ENCODE data around the gene RICTOR.

Gene RICTOR

DNA sequence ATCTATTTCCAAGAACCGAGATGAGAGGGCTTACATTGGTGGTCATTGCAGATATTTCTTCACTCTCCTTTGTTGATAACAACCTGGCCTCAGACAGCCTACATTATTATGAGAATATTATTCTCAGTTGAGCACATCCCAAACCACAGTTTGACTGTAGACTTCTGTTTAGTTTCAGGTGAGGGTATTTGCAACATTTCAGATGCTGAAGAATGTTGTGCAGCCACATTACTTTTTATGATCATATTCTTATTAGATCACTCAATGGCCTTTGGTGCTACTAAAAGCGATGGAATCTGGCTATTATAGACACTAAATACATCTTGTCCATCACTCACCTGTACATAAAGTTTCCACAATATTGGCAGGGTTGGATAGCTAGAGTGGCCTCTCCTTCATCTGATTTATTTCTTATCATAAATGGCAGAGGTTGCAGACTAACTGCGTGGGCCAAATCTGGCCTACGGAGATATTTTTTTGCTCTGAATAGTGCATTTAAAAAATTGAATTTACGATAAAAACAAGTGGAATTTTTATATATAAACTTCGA, 26.2 kb upstream of the RICTOR start:
- DNase-seq (ENCODE audit: low read depth in 3 of 3), result no peak

DNA sequence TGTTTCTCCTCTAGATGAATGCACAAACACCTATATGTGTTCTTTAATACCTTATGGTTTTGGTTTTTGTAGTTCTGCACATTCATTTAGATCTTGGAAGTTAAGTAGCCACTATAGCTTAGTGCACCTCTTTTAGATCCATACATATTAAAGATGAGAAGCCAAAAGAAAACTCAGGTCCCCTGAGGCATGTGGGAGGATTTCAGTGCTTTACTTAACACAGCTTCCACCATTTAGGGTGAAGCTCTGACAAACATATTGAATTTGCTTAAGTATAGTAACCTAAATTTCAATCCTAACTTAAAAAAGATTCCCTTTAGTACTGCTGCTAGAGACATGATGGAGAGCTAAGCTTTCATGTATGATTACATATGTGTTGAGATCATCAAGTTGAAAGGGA, 25.6 kb upstream of the RICTOR start:
- no peak for DNase-seq (ENCODE audit: low read depth in 3 of 3)

DNA sequence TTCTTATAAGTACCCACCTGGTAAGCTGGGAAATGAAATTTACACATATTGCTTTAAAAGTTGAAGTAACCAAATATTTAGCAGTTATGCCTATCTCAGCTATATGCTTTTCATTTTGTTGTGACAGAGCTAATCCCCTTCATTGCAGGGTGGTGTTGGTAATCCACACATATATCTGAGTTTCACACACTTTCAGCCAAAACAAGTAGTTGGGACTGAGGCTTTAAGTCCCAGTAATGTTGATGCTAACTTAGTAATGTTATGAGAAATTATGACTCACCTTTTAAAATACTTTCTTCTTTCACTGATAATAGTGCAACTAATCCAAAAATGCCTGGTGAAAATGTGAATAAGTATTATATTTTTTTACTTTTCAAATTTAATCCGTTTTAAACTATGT, 19.2 kb upstream of the RICTOR start:
- DNase-seq (ENCODE audit: low read depth in 3 of 3), result no peak

- DNase-seq (ENCODE audit: low read depth in 3 of 3), result no peak
Observed at GRCh38 chr5:39092581-39093351, 18.6 kb upstream of the RICTOR start.

GRCh38 chr5:39091940-39092580, 17.9 kb upstream of the RICTOR start:
- DNase-seq (ENCODE audit: low read depth in 3 of 3), result no peak

DNA sequence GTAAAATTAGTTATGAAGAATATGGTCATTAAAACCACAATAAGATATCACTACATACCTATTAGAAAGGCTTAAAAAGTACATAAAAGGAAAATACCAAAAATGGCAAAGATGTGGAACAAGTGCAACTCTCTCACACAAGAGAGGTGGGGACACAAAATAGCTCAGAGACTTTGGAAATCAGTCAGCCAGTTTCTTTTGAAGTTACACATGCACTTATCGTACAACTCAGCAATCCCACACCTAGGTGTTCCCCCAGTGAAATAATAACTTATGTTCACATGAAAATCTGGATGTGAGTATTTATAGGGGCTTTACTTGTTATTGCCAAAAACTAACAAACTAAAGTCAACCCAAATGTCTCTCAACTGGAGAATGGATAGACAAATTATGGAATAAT, 9.8 kb upstream of the RICTOR start:
- DNase-seq (ENCODE audit: low read depth in 3 of 3), result no peak

DNA sequence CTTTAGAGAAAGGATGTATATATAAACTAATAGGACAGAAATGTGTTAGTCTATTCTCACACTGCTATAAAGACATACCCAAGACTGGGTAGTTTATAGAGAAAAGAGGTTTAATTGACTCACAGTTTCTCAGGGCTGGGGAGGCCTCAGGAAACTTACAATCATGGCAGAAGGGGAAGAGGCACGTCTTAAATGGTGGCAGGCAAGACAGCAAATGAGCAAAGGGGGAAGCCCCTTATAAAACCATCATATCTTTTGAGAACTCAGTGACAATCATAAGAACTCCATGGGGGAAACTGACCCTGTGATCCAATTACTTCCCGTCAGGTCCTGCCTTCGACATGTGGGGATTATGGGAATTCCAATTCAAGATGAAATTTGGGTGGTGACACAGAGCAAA, 8.8 kb upstream of the RICTOR start:
- no peak for DNase-seq (ENCODE audit: low read depth in 3 of 3)

DNA sequence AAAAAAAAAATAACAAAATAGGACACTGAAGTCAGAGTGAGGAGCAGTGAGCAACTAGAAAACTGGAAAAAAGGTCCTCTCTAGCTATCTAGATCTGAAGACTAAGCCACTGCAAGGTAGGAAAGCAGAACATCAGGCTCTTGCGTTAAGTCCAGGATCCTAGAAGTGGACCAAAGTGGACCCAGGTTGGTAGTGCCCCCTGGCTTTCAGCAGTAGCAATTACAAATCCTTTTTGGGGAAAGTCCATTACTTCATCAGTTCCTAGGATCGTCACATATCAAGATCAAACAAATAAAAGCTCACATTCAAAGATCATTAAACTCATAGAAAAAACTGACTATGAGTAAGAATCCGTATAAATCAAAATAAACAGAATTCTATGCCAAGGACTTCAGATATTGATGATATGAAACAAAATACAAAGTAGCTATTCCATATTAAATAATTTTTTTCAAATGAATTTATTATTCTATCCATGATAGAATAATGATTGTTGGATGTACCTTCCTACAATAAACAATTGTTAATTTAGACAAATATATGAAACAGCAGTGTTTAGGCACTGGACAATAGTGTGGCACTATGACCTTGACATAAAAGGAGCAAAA, 6.5 kb upstream of the RICTOR start:
- DNase-seq (ENCODE audit: low read depth in 3 of 3), result no peak

DNA sequence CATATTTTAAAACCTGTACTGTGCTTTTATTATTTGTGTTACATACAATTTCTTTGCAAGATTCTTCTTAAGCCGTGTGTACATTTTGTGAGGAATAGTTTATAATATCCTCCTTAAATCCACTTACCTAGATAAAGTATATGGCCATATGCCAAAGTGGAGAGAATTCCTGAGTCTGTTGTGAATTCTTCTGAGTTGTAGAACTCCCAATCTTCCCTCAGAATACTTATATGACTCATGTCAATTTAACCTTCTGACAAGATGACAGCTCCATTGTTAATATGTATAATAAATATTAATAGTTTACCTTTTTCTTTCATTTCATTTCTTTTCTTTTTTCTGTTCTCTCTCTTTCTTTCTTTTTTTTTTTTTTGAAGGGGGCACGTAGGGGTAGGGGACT, 6.0 kb upstream of the RICTOR start:
- no peak for DNase-seq (ENCODE audit: low read depth in 3 of 3)

DNA sequence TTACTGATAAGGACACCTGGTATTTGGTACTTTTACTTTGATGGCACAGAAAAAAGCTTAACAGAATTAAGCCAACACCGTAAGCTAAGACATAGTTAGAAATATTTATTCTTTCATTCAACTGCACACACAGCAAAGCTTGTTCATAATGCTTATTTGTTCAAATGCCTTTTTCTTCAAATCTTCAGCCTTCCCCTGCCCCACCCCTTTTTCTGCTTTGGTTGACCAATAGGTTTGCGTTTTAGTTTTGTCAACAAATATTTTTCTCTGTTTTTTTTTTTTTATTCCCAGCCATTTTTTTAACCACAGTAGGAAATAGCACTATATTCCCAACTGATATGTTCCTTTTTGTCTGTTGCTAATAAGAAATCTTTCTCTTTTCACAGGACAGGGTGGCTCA, 4.9 kb upstream of the RICTOR start:
- no peak for DNase-seq (ENCODE audit: low read depth in 3 of 3)

DNA sequence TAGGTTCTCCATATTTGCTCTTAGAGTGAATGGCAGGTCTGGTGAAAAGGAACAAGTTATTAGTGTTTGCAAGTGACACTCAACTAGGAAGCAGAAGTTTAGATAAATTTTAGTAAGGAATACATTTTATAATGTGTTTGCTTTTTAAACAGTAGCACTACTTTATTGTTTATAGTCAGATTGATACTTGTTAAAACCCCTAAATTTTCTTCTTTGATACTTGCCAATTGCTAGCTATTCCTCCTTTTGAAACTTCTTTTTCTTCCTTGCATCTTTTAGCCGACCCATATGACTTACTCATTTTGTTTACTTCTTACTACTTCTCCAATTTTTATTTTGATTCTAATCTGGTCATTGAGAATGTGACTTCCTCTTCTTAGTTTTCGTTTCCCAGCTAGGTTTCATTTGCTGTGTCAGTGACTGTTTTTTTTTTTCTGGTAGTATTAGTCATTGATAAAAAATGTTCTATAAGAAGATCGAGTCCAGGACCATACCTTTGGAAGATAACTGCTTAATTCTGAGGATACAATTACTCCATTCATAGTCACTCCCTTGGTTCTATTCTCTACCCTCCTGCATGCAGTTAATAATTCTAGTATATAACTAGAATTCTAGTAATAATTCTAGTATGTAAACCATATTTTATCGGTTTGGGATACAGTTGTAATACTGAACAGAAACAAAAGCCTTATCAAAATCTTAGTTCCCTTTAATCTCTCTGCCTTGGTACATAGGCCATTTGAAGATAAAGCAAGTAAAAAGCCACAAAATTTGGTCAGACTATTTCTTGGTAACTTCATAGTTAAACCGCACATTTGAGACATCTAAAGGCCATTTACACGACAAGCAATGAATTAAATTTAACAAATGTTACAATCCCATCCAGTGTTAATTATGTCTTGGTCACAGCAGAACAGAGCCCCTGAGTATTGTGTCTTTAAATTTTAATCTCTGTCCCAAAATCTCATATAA, 2.8 kb upstream of the RICTOR start:
- no peak for DNase-seq (ENCODE audit: low read depth in 3 of 3)

DNA sequence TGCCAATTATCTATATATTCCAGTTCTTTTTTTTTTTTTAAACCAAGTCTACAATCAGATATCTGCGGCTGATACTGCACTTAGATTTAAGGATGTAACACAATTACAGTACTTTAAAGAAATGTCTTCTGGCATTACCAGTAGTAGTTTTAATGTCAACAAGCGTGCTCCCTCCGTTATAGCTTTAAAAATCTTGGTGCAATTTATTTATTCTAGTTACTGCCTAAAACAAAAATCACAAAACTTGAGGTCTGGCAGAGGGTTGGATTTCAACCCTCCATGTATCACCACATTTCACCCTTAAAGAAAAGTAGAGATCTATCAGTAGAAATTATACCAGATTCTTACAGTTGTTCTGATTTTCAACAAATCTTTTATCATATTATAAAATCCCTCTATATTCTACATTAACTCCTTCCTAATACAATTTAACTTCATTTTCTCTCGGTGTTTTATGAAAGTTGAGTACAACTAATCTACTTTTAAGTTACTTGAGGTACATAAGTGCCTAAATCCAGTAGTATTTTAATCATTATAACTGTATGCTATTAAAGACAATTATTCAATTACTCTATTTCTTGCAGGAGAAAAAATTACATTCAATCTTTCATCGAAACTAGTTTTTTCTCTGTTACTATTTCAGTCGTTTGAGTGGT, 2.0 kb upstream of the RICTOR start:
- no peak for DNase-seq (ENCODE audit: low read depth in 3 of 3)

DNA sequence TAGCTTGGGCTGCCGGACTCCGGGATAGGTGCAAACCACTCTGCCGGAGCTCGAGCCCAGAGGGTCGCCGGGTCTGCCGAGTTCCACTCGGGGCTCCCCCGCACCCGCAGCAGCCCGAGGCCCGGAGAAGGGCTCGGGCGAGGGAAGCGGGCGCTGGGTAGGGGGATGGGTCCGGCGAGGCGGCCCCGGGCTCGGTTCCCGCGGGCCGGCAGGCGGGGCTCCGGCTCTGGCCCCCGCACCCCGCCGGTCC, 507 bp downstream of the RICTOR start:
- no peak for DNase-seq (ENCODE audit: low read depth in 3 of 3)

- peak; percentile 4 to 15 (median 14) for DNase-seq (ENCODE audit: low read depth in 3 of 3)
Observed at GRCh38 chr5:39072925-39073766, 1.1 kb downstream of the RICTOR start.

- DNase-seq (ENCODE audit: low read depth in 3 of 3), result no peak
Observed at GRCh38 chr5:39068099-39068498, 6.1 kb downstream of the RICTOR start.

DNA sequence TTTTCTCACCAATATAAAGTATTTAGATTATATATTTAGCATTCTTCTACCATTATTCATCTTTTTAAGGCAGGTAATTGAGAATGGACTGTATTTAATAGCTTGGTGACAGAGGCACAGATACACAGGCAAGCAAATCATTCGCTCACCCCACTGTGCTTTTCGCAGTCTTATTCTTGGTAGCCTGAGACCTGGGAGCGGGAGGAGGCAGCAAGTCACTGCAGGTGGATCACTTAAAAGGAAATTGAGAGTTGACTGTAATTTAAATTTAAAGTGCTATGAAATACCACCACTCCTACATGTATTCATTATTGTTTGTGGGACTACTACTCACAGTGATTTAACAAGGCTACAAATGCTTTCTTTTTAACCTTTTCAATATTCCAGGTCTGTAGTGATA, 9.7 kb downstream of the RICTOR start:
- DNase-seq (ENCODE audit: low read depth in 3 of 3), result no peak

GRCh38 chr5:39063037-39063436, 11.2 kb downstream of the RICTOR start:
- DNase-seq (ENCODE audit: low read depth in 3 of 3), result no peak

GRCh38 chr5:39062530-39062929, 11.7 kb downstream of the RICTOR start:
- DNase-seq (ENCODE audit: low read depth in 3 of 3), result no peak

GRCh38 chr5:39062104-39062503, 12.1 kb downstream of the RICTOR start:
- DNase-seq (ENCODE audit: low read depth in 3 of 3), result no peak

DNA sequence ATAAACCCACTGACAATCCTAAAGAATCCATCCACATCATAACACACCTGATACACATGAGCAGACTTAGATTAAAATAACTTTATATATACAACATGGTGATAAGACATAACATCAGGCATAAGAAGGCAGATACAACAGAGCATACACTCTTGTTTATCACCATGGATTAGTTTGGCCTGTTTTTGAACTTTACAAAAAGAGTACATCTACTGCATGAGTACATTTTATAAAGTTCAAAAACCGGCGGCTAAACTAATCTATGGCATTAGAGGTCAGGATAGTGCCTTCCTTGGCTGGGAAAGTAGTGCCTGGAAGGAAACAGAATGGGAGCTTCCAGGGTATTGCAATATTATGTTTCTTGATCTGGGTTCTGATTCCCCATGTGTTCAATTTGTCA, 15.1 kb downstream of the RICTOR start:
- no peak for DNase-seq (ENCODE audit: low read depth in 3 of 3)

Measured in stimulated activated CD4-positive, alpha-beta T cell treated with anti-CD3 and anti-CD28 coated beads, TNF-alpha, amount 100 ng/mL, for 4 hours (primary cell).